NCI-H2227 (cell line): ENCODE results near the gene RHBDF2.
A peak's percentile ranks its signal among the peaks of the same experiment; 100 is the strongest.
"Not testable (repeated sequence)": the region's sequence is repeated elsewhere in the genome, so short reads cannot be mapped to it uniquely, and the experiment has no call there.

Experiments used
- DNase-seq: peaks from one replicate; lab custom pipeline; 2025; ENCODE audit not compliant: unreplicated experiment; lab: John Stamatoyannopoulos, UW

Gene RHBDF2

GRCh38 chr17:76538281-76538931 is 37.2 kb upstream of the RHBDF2 start:
- DNase-seq: no peak

DNA sequence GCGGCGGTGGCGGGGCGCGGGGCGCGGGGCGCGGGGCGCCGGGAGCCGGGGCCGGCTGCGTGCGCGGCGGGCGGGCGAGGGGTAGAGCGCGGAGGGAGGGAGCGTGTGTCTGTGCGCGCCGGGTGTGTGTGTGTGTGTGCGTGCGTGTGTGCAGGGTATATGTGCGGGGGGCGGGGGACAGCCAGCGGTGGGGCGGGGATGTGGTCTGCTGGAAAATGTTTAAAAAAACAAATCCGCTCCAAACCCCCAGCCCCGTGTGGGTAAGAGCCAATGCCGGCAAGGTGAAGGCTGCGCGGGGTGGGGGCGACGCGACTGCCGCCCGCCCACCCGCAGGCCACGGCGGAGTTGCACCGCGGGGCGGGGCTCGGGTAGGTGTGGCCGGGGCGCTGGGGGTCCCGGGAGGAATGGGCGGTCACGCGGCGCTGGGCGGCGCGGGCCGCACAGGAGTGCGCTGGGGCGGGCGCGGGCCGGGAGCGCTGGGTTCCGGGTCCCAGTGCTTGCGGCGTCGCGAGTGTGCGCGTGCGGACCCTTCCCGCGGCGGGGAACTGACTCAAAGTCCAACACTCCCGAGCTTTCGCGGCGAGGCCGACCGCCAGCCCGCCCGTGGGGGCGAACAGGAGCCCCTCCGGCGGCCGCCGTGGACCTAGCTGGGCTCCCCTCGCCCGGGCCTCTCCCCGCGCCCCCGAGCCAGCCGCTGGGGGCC is 36.5 kb upstream of the RHBDF2 start, which contains the start of gene CYGB:
TSS of gene CYGB (minus strand) at position 132 of the 703 bp plus-strand sequence. CDS start 167 bp downstream, outside the sequence.
- DNase-seq: peak; percentile 79

DNA sequence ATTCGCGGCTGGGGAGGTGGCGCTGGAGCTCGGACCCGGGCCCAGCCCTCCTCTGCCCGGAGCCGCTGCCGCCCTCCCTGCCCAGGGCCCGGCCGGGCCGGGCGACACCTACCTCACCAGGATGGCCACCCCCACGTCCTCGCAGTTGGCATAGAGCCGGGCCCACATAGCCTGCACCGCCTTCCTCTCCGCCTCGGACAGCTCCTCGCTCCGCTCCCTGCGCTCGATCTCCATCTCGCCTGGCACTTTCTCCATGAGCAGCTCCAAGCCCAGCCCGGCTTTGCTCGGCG is 36.0 kb upstream of the RHBDF2 start:
- peak; percentile 69 for DNase-seq

GRCh38 chr17:76536511-76537287 is 35.5 kb upstream of the RHBDF2 start:
- DNase-seq: no peak

- no peak for DNase-seq
Observed at GRCh38 chr17:76535788-76536510, 34.7 kb upstream of the RHBDF2 start.

- no peak for DNase-seq
Observed at GRCh38 chr17:76534831-76535732, 33.9 kb upstream of the RHBDF2 start.

DNA sequence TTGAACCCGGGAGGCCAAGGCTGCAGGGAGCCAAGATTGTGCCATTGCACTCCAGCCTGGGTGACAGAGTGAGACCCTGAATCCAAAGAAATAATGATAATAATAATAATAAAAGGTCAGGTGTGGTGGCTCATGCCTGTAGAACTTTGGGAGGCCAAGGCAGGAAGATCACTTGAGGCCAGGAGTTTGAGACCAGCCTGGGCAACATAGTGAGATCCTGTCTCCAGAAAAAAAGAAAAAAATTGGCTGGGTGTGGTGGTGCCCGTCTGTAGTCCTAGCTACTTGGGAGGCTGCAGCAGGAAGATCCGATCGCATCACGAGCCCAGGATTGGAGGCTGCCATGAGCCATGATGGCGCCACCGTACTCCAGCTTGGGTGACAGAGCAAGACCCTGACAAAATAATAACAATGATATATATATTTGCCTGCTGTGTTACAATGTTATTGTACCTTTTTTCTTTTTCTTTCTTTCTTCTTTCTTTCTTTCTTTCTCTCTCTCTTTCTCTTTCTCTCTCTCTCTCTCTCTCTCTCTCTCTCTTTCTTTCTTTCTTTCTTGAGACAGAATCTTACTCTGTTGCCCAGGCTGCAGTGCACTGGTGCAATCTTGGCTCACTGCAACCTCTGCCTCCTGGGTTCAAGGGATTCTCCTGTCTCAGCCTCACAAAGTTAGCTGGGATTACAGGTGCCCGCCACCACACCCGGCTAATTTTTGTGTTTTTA is 32.6 kb upstream of the RHBDF2 start:
- not testable (repeated sequence) for DNase-seq

DNA sequence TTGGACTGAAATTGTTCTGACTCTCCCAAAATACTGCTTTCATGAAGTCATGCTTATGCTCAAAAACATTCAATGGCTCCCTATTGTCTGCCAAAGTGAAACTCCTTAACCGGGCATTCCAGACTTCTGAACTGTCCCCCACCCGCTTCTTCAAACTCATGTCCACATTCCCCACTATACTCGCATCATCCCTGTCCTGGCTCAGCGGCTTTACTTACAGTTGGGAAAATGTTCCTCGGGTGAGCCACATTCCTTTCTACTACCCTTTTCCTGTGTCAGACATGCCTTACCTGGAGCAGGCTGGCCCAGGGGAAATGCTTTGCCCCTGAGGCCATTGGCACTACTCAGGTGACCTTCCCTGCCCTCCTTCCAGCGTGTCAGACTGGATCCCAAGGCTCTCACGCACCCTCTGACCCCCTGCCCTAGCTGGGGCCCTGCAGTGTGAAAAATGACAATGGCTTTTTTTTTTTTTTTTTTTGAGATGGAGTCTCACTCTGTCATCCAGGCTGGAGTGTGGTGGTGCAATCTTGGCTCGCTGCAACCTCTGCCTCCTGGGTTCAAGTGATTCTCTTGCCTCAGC is 30.9 kb upstream of the RHBDF2 start:
- no peak for DNase-seq

- no peak for DNase-seq
Observed at GRCh38 chr17:76531486-76532038, 30.3 kb upstream of the RHBDF2 start.

- no peak for DNase-seq
Observed at GRCh38 chr17:76530811-76531485, 29.7 kb upstream of the RHBDF2 start.

DNA sequence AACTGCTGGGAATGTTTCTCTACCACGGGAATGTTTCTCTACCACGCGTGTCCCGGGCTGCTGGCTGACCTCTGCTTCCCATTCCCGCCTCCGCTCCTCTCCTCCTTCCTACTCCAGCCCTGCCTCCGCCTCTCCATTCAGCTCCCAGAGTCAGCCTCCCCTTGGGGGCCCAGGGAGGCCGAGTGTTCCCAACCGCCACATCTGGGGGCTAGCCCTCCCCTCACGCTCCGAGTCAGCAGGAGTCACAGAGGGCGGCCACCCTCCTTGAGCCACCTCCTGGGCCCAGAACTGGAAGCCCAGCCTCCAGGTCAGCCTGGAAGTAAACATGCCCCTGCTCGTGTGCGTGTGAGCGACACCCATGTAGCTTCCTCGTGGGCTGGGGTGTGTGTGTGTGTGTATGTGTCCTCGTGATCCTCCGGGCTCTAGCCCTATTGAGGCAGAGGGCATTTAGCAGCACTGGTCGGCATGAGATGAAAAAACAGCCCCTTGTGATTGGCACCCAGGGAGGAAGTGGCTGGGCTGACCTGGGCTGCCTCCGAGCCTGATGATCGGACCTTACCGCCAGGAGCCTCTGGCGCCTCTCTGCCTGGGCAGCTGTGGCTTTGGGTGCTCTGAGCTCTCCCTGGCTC is 29.0 kb upstream of the RHBDF2 start:
- DNase-seq: no peak

- no peak for DNase-seq
Observed at GRCh38 chr17:76529224-76530094, 28.2 kb upstream of the RHBDF2 start.

DNA sequence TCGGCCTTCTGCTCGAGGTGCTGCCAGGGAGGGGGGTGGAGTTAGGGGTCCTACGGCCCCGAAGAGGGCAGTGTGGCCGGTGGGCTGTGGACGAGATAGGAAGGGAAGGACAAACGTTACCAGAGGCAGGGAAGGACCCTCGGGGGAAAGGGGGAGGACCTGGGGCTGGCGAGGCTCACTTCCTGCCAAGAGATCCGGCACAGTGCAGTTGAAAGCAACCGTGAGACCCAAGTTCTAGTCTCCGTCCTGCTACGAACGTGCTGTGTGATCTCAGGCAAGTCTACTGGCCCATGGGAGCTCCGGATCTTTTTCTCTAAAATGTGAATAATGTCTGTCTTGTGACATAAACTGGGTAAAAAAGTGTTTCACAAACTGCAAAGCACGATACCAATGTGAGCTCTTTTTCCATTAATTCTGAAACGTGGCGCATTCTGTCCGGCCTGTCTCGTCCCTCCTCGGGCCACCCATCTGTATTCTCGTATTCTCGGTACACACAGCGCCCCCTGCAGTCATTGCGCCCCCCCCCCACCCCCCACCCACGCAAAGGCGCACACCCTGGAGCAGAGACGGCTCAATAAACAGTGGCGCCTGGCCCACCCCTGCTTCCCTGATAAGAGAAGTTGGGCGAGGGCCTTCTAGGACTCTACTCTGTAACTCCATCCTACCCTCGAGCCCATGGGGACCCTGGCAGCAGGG is 27.5 kb upstream of the RHBDF2 start:
- no peak for DNase-seq

- no peak for DNase-seq
Observed at GRCh38 chr17:76528156-76528527, 26.9 kb upstream of the RHBDF2 start.

DNA sequence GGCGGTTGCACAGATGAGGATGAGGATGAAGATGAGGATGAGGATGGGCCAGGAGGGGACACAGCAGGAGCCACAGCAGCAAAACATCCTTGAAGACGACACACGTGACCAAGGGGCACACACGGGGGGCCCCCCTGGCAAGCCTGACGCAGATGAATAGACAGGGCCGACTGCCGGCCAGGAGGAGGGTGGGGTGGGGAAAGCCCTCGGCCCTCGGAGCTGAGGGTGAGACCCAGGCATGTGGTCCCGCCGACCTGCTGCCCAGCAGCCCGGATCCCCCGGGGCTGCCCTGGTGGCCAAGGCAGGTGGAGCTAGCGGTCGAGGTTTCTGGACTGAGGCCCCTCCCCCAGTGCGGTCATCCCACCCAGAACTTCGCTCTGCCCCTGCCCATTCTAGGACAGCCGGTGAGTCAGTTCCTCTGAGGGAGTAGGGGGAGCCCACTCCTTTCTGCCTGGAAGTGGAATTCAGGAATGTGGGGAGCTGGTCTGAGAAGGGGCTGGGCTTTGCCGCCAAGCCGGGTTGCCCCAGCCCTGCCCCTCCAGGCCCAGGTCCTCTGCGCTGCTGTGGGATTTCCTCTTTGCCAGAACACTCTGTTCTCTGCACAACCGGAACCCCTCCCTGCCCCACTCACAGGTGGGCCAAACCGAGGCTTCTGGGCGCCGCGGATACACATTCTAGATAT is 26.3 kb upstream of the RHBDF2 start:
- no peak for DNase-seq

DNA sequence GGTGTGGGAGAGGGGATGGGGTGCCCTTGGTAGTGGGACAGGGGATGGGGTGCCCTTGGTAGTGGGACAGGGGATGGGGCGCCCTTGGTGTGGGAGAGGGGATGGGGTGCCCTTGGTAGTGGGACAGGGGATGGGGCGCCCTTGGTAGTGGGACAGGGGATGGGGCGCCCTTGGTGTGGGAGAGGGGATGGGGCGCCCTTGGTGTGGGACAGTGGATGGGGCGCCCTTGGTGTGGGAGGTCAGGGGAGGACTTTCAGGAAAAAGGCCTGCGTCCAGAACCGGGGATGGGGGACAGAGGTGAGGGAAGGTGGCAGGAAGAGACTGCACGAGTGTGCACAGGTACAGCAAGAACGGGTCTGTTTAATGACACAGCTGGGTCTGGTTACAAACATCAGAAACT is 25.8 kb upstream of the RHBDF2 start:
- not testable (repeated sequence) for DNase-seq
